AG10803 (cell line): ENCODE measurements around the gene ZNF608.

Experiments
- DNase-seq: peaks from one replicate; pipeline ENCODE4 v3.0.0; 2010; ENCODE audit warnings: low read depth
- H3K4me3 ChIP-seq: 2 replicates; pipeline ENCODE4 v1.5.1; 2011; ENCODE audit warnings: mild to moderate bottlenecking, low read length, control low read depth
- TF ChIP-seq, protein P1 (sequence below): conservative IDR thresholded peaks from 2 replicates; pipeline ENCODE4 v1.5.1; 2011; ENCODE audit warnings: mild to moderate bottlenecking, low read length, control low read depth, inconsistent platforms

Gene ZNF608

GRCh38 chr5:124740991-124741583, 5.4 kb downstream of the ZNF608 start:
- peak; percentile 87 for DNase-seq
- TF ChIP-seq, protein P1, sequence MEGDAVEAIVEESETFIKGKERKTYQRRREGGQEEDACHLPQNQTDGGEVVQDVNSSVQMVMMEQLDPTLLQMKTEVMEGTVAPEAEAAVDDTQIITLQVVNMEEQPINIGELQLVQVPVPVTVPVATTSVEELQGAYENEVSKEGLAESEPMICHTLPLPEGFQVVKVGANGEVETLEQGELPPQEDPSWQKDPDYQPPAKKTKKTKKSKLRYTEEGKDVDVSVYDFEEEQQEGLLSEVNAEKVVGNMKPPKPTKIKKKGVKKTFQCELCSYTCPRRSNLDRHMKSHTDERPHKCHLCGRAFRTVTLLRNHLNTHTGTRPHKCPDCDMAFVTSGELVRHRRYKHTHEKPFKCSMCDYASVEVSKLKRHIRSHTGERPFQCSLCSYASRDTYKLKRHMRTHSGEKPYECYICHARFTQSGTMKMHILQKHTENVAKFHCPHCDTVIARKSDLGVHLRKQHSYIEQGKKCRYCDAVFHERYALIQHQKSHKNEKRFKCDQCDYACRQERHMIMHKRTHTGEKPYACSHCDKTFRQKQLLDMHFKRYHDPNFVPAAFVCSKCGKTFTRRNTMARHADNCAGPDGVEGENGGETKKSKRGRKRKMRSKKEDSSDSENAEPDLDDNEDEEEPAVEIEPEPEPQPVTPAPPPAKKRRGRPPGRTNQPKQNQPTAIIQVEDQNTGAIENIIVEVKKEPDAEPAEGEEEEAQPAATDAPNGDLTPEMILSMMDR, result no peak
- no peak overlapping the region for H3K4me3 ChIP-seq

- H3K4me3 ChIP-seq, result no peak overlapping the region
- TF ChIP-seq, protein P1, result no peak
- no peak for DNase-seq
Measured at GRCh38 chr5:124740071-124740470, 6.4 kb downstream of the ZNF608 start.

GRCh38 chr5:124739634-124740025, 6.8 kb downstream of the ZNF608 start:
- no peak for DNase-seq
- TF ChIP-seq, protein P1, result no peak
- no peak overlapping the region for H3K4me3 ChIP-seq

GRCh38 chr5:124738681-124739633, 7.5 kb downstream of the ZNF608 start:
- no peak overlapping the region for H3K4me3 ChIP-seq
- TF ChIP-seq, protein P1, result no peak
- DNase-seq, result peak; percentile 33

- no peak for DNase-seq
- no peak overlapping the region for H3K4me3 ChIP-seq
- TF ChIP-seq, protein P1, result no peak
Measured at GRCh38 chr5:124737651-124738050, 8.8 kb downstream of the ZNF608 start.

- DNase-seq, result no peak
- TF ChIP-seq, protein P1, result no peak
- no peak overlapping the region for H3K4me3 ChIP-seq
Measured at GRCh38 chr5:124736805-124737188, 9.6 kb downstream of the ZNF608 start.
